ENCODE data around the gene ARHGAP12.

The ARHGAP12 gene

GRCh38 chr10:31804352-31804810 lies 124.2 kb downstream of the ARHGAP12 start:
- Histone ChIP-seq H2AK5ac (ENCODE audit: low read length) (no peak overlapping the region), H3K56ac (ENCODE audit: low read length) (no peak overlapping the region), H3K4me2 (ENCODE audit: low read length) (no peak overlapping the region), H3K9ac (ENCODE audit: low read length) (no peak overlapping the region), H2BK15ac (replicated peaks; ENCODE audit: low read depth) (no peak overlapping the region), H3K23ac (ENCODE audit: low read length) (no peak overlapping the region), H4K8ac (ENCODE audit: low read depth, low read length) (no peak overlapping the region), H3K4ac (ENCODE audit: low read depth, low read length) (no peak overlapping the region), H3K27me3 (ENCODE audit: insufficient read depth, low read length, poor library complexity) (no peaks in the 10 kb centered on the region), H3K4me1 (ENCODE audit: control insufficient read depth, low read depth, low read length) (no peaks in the 10 kb centered on the region), H3K4me3 (ENCODE audit: low read length) (no peak overlapping the region), H4K5ac (ENCODE audit: low read length) (no peak overlapping the region), H3K79me1 (ENCODE audit: low read length) (no peaks in the 10 kb centered on the region), H3K36me3 (ENCODE audit: control insufficient read depth, insufficient read depth, low read length) (peaks cover 1% of the 10 kb centered on the region), H2BK120ac (ENCODE audit: low read depth, low read length) (no peak overlapping the region), H3K18ac (ENCODE audit: low read length) (no peak overlapping the region), H3K79me2 (ENCODE audit: control insufficient read depth, insufficient read depth, low read length) (no peaks in the 10 kb centered on the region), H2BK5ac (ENCODE audit: low read length) (no peak overlapping the region), H3K27ac (ENCODE audit: low read depth, low read length) (no peak overlapping the region)
- no peak for DNase-seq
- WGBS (ENCODE audit: extremely low coverage, insufficient coverage, low lambda C conversion rate) = no CpG with 5 or more reads among the region's 7 CpGs

- Histone ChIP-seq H3K27ac (ENCODE audit: low read depth, low read length) (no peak overlapping the region), H3K27me3 (ENCODE audit: insufficient read depth, low read length, poor library complexity) (no peaks in the 10 kb centered on the region), H4K5ac (ENCODE audit: low read length) (no peak overlapping the region), H3K79me1 (ENCODE audit: low read length) (no peaks in the 10 kb centered on the region), H2AK5ac (ENCODE audit: low read length) (no peak overlapping the region), H3K4me1 (ENCODE audit: control insufficient read depth, low read depth, low read length) (no peaks in the 10 kb centered on the region), H2BK5ac (ENCODE audit: low read length) (no peak overlapping the region), H2BK120ac (ENCODE audit: low read depth, low read length) (no peak overlapping the region), H3K4me3 (ENCODE audit: low read length) (no peak overlapping the region), H3K79me2 (ENCODE audit: control insufficient read depth, insufficient read depth, low read length) (no peaks in the 10 kb centered on the region), H2BK15ac (replicated peaks; ENCODE audit: low read depth) (no peak overlapping the region), H3K4ac (ENCODE audit: low read depth, low read length) (no peak overlapping the region), H3K18ac (ENCODE audit: low read length) (no peak overlapping the region), H3K23ac (ENCODE audit: low read length) (no peak overlapping the region), H3K9ac (ENCODE audit: low read length) (no peak overlapping the region), H3K56ac (ENCODE audit: low read length) (no peak overlapping the region), H4K8ac (ENCODE audit: low read depth, low read length) (no peak overlapping the region), H3K4me2 (ENCODE audit: low read length) (no peak overlapping the region), H3K36me3 (ENCODE audit: control insufficient read depth, insufficient read depth, low read length) (peaks cover 1% of the 10 kb centered on the region)
- 100% methylated on average over 2 of the region's 8 CpGs for WGBS (ENCODE audit: extremely low coverage, insufficient coverage, low lambda C conversion rate)
- DNase-seq = no peak
Observed at GRCh38 chr10:31803606-31804351, 124.9 kb downstream of the ARHGAP12 start.

DNA sequence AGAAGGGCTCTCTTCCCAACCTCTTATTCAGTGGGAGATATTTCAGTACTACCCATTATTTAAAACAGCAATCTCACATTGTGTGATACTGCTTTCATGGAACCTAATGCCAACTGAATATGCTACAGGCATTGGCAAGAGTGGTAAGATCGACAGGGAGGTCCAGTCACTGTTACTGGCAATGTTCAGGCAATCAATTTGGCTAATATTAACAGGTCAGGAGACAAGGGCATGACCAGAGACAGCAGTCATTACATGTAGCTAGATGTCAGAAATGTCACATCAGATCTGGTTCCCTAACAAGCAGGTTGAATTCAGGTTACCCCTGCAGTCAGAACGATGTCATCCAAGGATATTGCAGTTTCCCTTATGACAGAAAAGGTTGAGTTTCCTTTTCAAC lies 129.4 kb downstream of the ARHGAP12 start:
- no peak overlapping the region for H3K56ac ChIP-seq (ENCODE audit: low read length)

GRCh38 chr10:31792745-31793144 lies 135.9 kb downstream of the ARHGAP12 start:
- Histone ChIP-seq H4K8ac (ENCODE audit: low read depth, low read length) (no peak overlapping the region), H2BK15ac (replicated peaks; ENCODE audit: low read depth) (no peak overlapping the region), H3K27me3 (ENCODE audit: insufficient read depth, low read length, poor library complexity) (no peaks in the 10 kb centered on the region), H3K4ac (ENCODE audit: low read depth, low read length) (no peak overlapping the region), H3K9ac (ENCODE audit: low read length) (no peak overlapping the region), H2BK5ac (ENCODE audit: low read length) (no peak overlapping the region), H3K79me2 (ENCODE audit: control insufficient read depth, insufficient read depth, low read length) (no peaks in the 10 kb centered on the region), H3K56ac (ENCODE audit: low read length) (no peak overlapping the region), H3K79me1 (ENCODE audit: low read length) (no peaks in the 10 kb centered on the region), H3K27ac (ENCODE audit: low read depth, low read length) (no peak overlapping the region), H3K36me3 (ENCODE audit: control insufficient read depth, insufficient read depth, low read length) (no peaks in the 10 kb centered on the region), H3K4me1 (ENCODE audit: control insufficient read depth, low read depth, low read length) (no peaks in the 10 kb centered on the region), H3K23ac (ENCODE audit: low read length) (no peak overlapping the region), H2AK5ac (ENCODE audit: low read length) (no peak overlapping the region), H4K5ac (ENCODE audit: low read length) (no peak overlapping the region), H3K4me2 (ENCODE audit: low read length) (no peak overlapping the region), H2BK120ac (ENCODE audit: low read depth, low read length) (no peak overlapping the region), H3K4me3 (ENCODE audit: low read length) (no peak overlapping the region), H3K18ac (ENCODE audit: low read length) (no peak overlapping the region)
- no CpG with 5 or more reads among the region's 1 CpG for WGBS (ENCODE audit: extremely low coverage, insufficient coverage, low lambda C conversion rate)
- DNase-seq = no peak

More for the DNA sequence above, 129.4 kb downstream of the ARHGAP12 start:
- no peak overlapping the region for H3K27ac ChIP-seq (ENCODE audit: low read depth, low read length)
- no peaks in the 10 kb centered on the region for H3K79me2 ChIP-seq (ENCODE audit: control insufficient read depth, insufficient read depth, low read length)
- H3K4ac ChIP-seq (ENCODE audit: low read depth, low read length) = no peak overlapping the region
- no peaks in the 10 kb centered on the region for H3K27me3 ChIP-seq (ENCODE audit: insufficient read depth, low read length, poor library complexity)
- H3K36me3 ChIP-seq (ENCODE audit: control insufficient read depth, insufficient read depth, low read length) = no peaks in the 10 kb centered on the region
- H3K23ac ChIP-seq (ENCODE audit: low read length) = no peak overlapping the region
- no peak overlapping the region for H2BK5ac ChIP-seq (ENCODE audit: low read length)
- no peak overlapping the region for H4K5ac ChIP-seq (ENCODE audit: low read length)
- no peak overlapping the region for H3K4me3 ChIP-seq (ENCODE audit: low read length)
- H3K79me1 ChIP-seq (ENCODE audit: low read length) = no peaks in the 10 kb centered on the region
- H2BK15ac ChIP-seq (replicated peaks; ENCODE audit: low read depth) = no peak overlapping the region
- DNase-seq = no peak
- no peak overlapping the region for H3K4me2 ChIP-seq (ENCODE audit: low read length)
- no peak overlapping the region for H2AK5ac ChIP-seq (ENCODE audit: low read length)
- no peak overlapping the region for H3K18ac ChIP-seq (ENCODE audit: low read length)
- H2BK120ac ChIP-seq (ENCODE audit: low read depth, low read length) = no peak overlapping the region
- WGBS (ENCODE audit: extremely low coverage, insufficient coverage, low lambda C conversion rate) = no CpG with 5 or more reads among the region's 2 CpGs
- no peak overlapping the region for H4K8ac ChIP-seq (ENCODE audit: low read depth, low read length)
- H3K4me1 ChIP-seq (ENCODE audit: control insufficient read depth, low read depth, low read length) = no peaks in the 10 kb centered on the region
- no peak overlapping the region for H3K9ac ChIP-seq (ENCODE audit: low read length)

DNA sequence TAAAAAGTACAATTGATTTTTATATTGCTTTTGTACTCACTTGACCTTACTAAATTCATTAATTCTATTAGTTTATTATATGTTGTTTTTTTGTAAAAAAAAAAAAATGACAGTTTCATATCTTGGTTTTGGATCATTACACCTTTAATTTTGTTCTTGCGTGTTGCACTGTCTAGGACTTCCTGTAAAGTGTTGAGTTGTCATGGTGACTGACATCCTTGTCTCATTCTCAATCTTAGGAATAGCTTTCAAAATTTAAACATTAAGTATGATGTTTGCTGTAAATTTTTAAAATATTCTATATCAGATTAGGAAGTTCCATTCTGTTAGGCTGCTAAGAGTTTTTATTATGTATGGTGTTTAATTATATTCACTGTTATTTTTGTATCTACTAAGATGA lies 139.1 kb downstream of the ARHGAP12 start:
- H3K36me3 ChIP-seq (ENCODE audit: control insufficient read depth, insufficient read depth, low read length) = no peaks in the 10 kb centered on the region
- H3K79me2 ChIP-seq (ENCODE audit: control insufficient read depth, insufficient read depth, low read length) = no peaks in the 10 kb centered on the region
- H2BK120ac ChIP-seq (ENCODE audit: low read depth, low read length) = no peak overlapping the region
- H3K4me3 ChIP-seq (ENCODE audit: low read length) = no peak overlapping the region
- H3K27ac ChIP-seq (ENCODE audit: low read depth, low read length) = no peak overlapping the region
- H2AK5ac ChIP-seq (ENCODE audit: low read length) = no peak overlapping the region
- H4K5ac ChIP-seq (ENCODE audit: low read length) = no peak overlapping the region
- no peaks in the 10 kb centered on the region for H3K79me1 ChIP-seq (ENCODE audit: low read length)
- H3K56ac ChIP-seq (ENCODE audit: low read length) = no peak overlapping the region
- DNase-seq = no peak
- H3K4ac ChIP-seq (ENCODE audit: low read depth, low read length) = no peak overlapping the region
- no peak overlapping the region for H3K9ac ChIP-seq (ENCODE audit: low read length)
- no peak overlapping the region for H2BK15ac ChIP-seq (replicated peaks; ENCODE audit: low read depth)
- H3K18ac ChIP-seq (ENCODE audit: low read length) = no peak overlapping the region
- no peak overlapping the region for H3K23ac ChIP-seq (ENCODE audit: low read length)
- H3K27me3 ChIP-seq (ENCODE audit: insufficient read depth, low read length, poor library complexity) = no peaks in the 10 kb centered on the region
- H2BK5ac ChIP-seq (ENCODE audit: low read length) = no peak overlapping the region
- H3K4me2 ChIP-seq (ENCODE audit: low read length) = no peak overlapping the region
- no CpG with 5 or more reads among the region's 1 CpG for WGBS (ENCODE audit: extremely low coverage, insufficient coverage, low lambda C conversion rate)
- H4K8ac ChIP-seq (ENCODE audit: low read depth, low read length) = no peak overlapping the region
- no peaks in the 10 kb centered on the region for H3K4me1 ChIP-seq (ENCODE audit: control insufficient read depth, low read depth, low read length)

GRCh38 chr10:31782701-31783100 lies 145.9 kb downstream of the ARHGAP12 start:
- H4K8ac ChIP-seq (ENCODE audit: low read depth, low read length) = no peak overlapping the region
- no CpG with 5 or more reads among the region's 2 CpGs for WGBS (ENCODE audit: extremely low coverage, insufficient coverage, low lambda C conversion rate)
- H3K36me3 ChIP-seq (ENCODE audit: control insufficient read depth, insufficient read depth, low read length) = no peaks in the 10 kb centered on the region
- no peak overlapping the region for H3K27ac ChIP-seq (ENCODE audit: low read depth, low read length)
- no peak overlapping the region for H3K4me3 ChIP-seq (ENCODE audit: low read length)
- no peaks in the 10 kb centered on the region for H3K4me1 ChIP-seq (ENCODE audit: control insufficient read depth, low read depth, low read length)
- DNase-seq = no peak
- no peak overlapping the region for H3K23ac ChIP-seq (ENCODE audit: low read length)
- no peak overlapping the region for H3K9ac ChIP-seq (ENCODE audit: low read length)
- no peaks in the 10 kb centered on the region for H3K79me1 ChIP-seq (ENCODE audit: low read length)
- no peak overlapping the region for H2BK5ac ChIP-seq (ENCODE audit: low read length)
- H2AK5ac ChIP-seq (ENCODE audit: low read length) = no peak overlapping the region
- no peak overlapping the region for H3K56ac ChIP-seq (ENCODE audit: low read length)
- no peak overlapping the region for H3K4ac ChIP-seq (ENCODE audit: low read depth, low read length)
- no peak overlapping the region for H3K4me2 ChIP-seq (ENCODE audit: low read length)
- H4K5ac ChIP-seq (ENCODE audit: low read length) = no peak overlapping the region
- no peak overlapping the region for H2BK15ac ChIP-seq (replicated peaks; ENCODE audit: low read depth)
- H3K27me3 ChIP-seq (ENCODE audit: insufficient read depth, low read length, poor library complexity) = no peaks in the 10 kb centered on the region
- H3K18ac ChIP-seq (ENCODE audit: low read length) = no peak overlapping the region
- H3K79me2 ChIP-seq (ENCODE audit: control insufficient read depth, insufficient read depth, low read length) = no peaks in the 10 kb centered on the region
- no peak overlapping the region for H2BK120ac ChIP-seq (ENCODE audit: low read depth, low read length)

All from mesendoderm (in vitro differentiated cells).